ENCODE measurements around the gene CNTD1.

CNTD1 gene

GRCh38 chr17:42795061-42795460 lies 3.6 kb upstream of the CNTD1 start:
- peaks cover 3% of the 10 kb centered on the region for H3K79me2 ChIP-seq (ENCODE audit: control insufficient read depth, insufficient read depth, low read length, poor library complexity)
- H2BK5ac ChIP-seq (ENCODE audit: low read depth, low read length, poor library complexity): no peak overlapping the region
- no peak overlapping the region for H3K14ac ChIP-seq (ENCODE audit: low read length)
- H3K27ac ChIP-seq (ENCODE audit: low read depth, low read length): no peak overlapping the region
- peaks cover 2% of the 10 kb centered on the region for H3K79me1 ChIP-seq (ENCODE audit: low read length)
- H3K9ac ChIP-seq (ENCODE audit: low read length): no peak overlapping the region
- DNase-seq: no peak
- H3K36me3 ChIP-seq (ENCODE audit: control insufficient read depth in 1 of 2, insufficient read depth in 2 of 2, low read length in 2 of 2): peaks cover 9 to 10% of the 10 kb centered on the region in 2 experiments
- H3K4me2 ChIP-seq (ENCODE audit: low read length): no peak overlapping the region
- H3K4me3 ChIP-seq (ENCODE audit: low read depth, low read length): no peak overlapping the region
- WGBS (ENCODE audit: extremely low coverage, insufficient coverage, insufficient read length): no CpG with 5 or more reads among the region's 4 CpGs
- no peak overlapping the region for H2AK5ac ChIP-seq (ENCODE audit: low read length)
- H3K23ac ChIP-seq (ENCODE audit: low read length): no peak overlapping the region
- no peak overlapping the region for H2BK12ac ChIP-seq (ENCODE audit: low read length)
- peaks cover 4 to 9% of the 10 kb centered on the region in 2 experiments for H3K4me1 ChIP-seq (ENCODE audit: control insufficient read depth in 1 of 2, insufficient read depth in 2 of 2, low read length in 2 of 2)
- H3K27me3 ChIP-seq (ENCODE audit: insufficient read depth, low read length): no peaks in the 10 kb centered on the region
- no peak overlapping the region for H4K12ac ChIP-seq (ENCODE audit: low read depth, low read length)
- no peak overlapping the region for H2AFZ ChIP-seq (ENCODE audit: insufficient read depth, low read length, poor library complexity)
- H3K9me3 ChIP-seq (ENCODE audit: insufficient read depth, low read depth, low read length): no peaks in the 10 kb centered on the region
- no peak overlapping the region for H3K18ac ChIP-seq (ENCODE audit: low read length)
- H4K8ac ChIP-seq (ENCODE audit: low read depth, low read length): no peak overlapping the region
- no peak overlapping the region for H4K91ac ChIP-seq (ENCODE audit: low read depth, low read length)
- H2BK120ac ChIP-seq (ENCODE audit: insufficient read depth, low read length, poor library complexity): no peak overlapping the region
- H3K4ac ChIP-seq (ENCODE audit: low read depth, low read length): no peak overlapping the region

GRCh38 chr17:42795465-42795864 lies 3.2 kb upstream of the CNTD1 start:
- Histone ChIP-seq H2BK12ac (ENCODE audit: low read length) (no peak overlapping the region), H3K27me3 (ENCODE audit: insufficient read depth, low read length) (no peaks in the 10 kb centered on the region), H3K79me2 (ENCODE audit: control insufficient read depth, insufficient read depth, low read length, poor library complexity) (peaks cover 3% of the 10 kb centered on the region), H3K9ac (ENCODE audit: low read length) (no peak overlapping the region), H2AFZ (ENCODE audit: insufficient read depth, low read length, poor library complexity) (no peak overlapping the region), H3K23ac (ENCODE audit: low read length) (no peak overlapping the region), H3K9me3 (ENCODE audit: insufficient read depth, low read depth, low read length) (no peaks in the 10 kb centered on the region), H3K4me3 (ENCODE audit: low read depth, low read length) (no peak overlapping the region), H3K4me1 (ENCODE audit: control insufficient read depth in 1 of 2, insufficient read depth in 2 of 2, low read length in 2 of 2) (peaks cover 4 to 9% of the 10 kb centered on the region in 2 experiments), H3K36me3 (ENCODE audit: control insufficient read depth in 1 of 2, insufficient read depth in 2 of 2, low read length in 2 of 2) (peaks cover 9 to 10% of the 10 kb centered on the region in 2 experiments), H3K27ac (ENCODE audit: low read depth, low read length) (no peak overlapping the region), H4K8ac (ENCODE audit: low read depth, low read length) (no peak overlapping the region), H2AK5ac (ENCODE audit: low read length) (no peak overlapping the region), H4K91ac (ENCODE audit: low read depth, low read length) (no peak overlapping the region), H2BK120ac (ENCODE audit: insufficient read depth, low read length, poor library complexity) (no peak overlapping the region), H4K12ac (ENCODE audit: low read depth, low read length) (no peak overlapping the region), H3K79me1 (ENCODE audit: low read length) (peaks cover 2% of the 10 kb centered on the region), H3K4ac (ENCODE audit: low read depth, low read length) (no peak overlapping the region), H3K18ac (ENCODE audit: low read length) (no peak overlapping the region), H3K4me2 (ENCODE audit: low read length) (no peak overlapping the region), H2BK5ac (ENCODE audit: low read depth, low read length, poor library complexity) (no peak overlapping the region), H3K14ac (ENCODE audit: low read length) (no peak overlapping the region)
- WGBS (ENCODE audit: extremely low coverage, insufficient coverage, insufficient read length): no CpG with 5 or more reads among the region's 10 CpGs
- DNase-seq: no peak

- Histone ChIP-seq H2BK5ac (ENCODE audit: low read depth, low read length, poor library complexity) (no peak overlapping the region), H3K9ac (ENCODE audit: low read length) (no peak overlapping the region), H2BK12ac (ENCODE audit: low read length) (no peak overlapping the region), H2AFZ (ENCODE audit: insufficient read depth, low read length, poor library complexity) (no peak overlapping the region), H3K79me1 (ENCODE audit: low read length) (peaks cover 2% of the 10 kb centered on the region), H3K4me3 (ENCODE audit: low read depth, low read length) (no peak overlapping the region), H3K27ac (ENCODE audit: low read depth, low read length) (no peak overlapping the region), H3K9me3 (ENCODE audit: insufficient read depth, low read depth, low read length) (no peaks in the 10 kb centered on the region), H2BK120ac (ENCODE audit: insufficient read depth, low read length, poor library complexity) (no peak overlapping the region), H4K12ac (ENCODE audit: low read depth, low read length) (no peak overlapping the region), H3K27me3 (ENCODE audit: insufficient read depth, low read length) (no peaks in the 10 kb centered on the region), H3K36me3 (ENCODE audit: control insufficient read depth in 1 of 2, insufficient read depth in 2 of 2, low read length in 2 of 2) (peaks cover 9 to 10% of the 10 kb centered on the region in 2 experiments), H3K4me1 (ENCODE audit: control insufficient read depth in 1 of 2, insufficient read depth in 2 of 2, low read length in 2 of 2) (peaks cover 4 to 9% of the 10 kb centered on the region in 2 experiments), H3K23ac (ENCODE audit: low read length) (no peak overlapping the region), H3K4ac (ENCODE audit: low read depth, low read length) (no peak overlapping the region), H4K8ac (ENCODE audit: low read depth, low read length) (no peak overlapping the region), H3K18ac (ENCODE audit: low read length) (no peak overlapping the region), H3K14ac (ENCODE audit: low read length) (no peak overlapping the region), H3K79me2 (ENCODE audit: control insufficient read depth, insufficient read depth, low read length, poor library complexity) (peaks cover 3% of the 10 kb centered on the region), H3K4me2 (ENCODE audit: low read length) (no peak overlapping the region), H2AK5ac (ENCODE audit: low read length) (no peak overlapping the region), H4K91ac (ENCODE audit: low read depth, low read length) (no peak overlapping the region)
- DNase-seq: no peak
- WGBS (ENCODE audit: extremely low coverage, insufficient coverage, insufficient read length): no CpG with 5 or more reads among the region's 18 CpGs
Observed at GRCh38 chr17:42796066-42796758, 2.4 kb upstream of the CNTD1 start.

GRCh38 chr17:42797067-42798007 lies 1.3 kb upstream of the CNTD1 start:
- H2BK12ac ChIP-seq (ENCODE audit: low read length): no peak overlapping the region
- peak overlapping the region; percentile 97 for H3K4me3 ChIP-seq (ENCODE audit: low read depth, low read length)
- H3K79me1 ChIP-seq (ENCODE audit: low read length): peaks cover 2% of the 10 kb centered on the region
- H4K8ac ChIP-seq (ENCODE audit: low read depth, low read length): peak overlapping the region; percentile 1
- H3K4me1 ChIP-seq (ENCODE audit: control insufficient read depth in 1 of 2, insufficient read depth in 2 of 2, low read length in 2 of 2): peaks cover 4 to 9% of the 10 kb centered on the region in 2 experiments
- no peak overlapping the region for H3K23ac ChIP-seq (ENCODE audit: low read length)
- peak overlapping the region; percentile 20 for H4K91ac ChIP-seq (ENCODE audit: low read depth, low read length)
- WGBS (ENCODE audit: extremely low coverage, insufficient coverage, insufficient read length): no CpG with 5 or more reads among the region's 10 CpGs
- no peak overlapping the region for H4K12ac ChIP-seq (ENCODE audit: low read depth, low read length)
- no peak overlapping the region for H2BK120ac ChIP-seq (ENCODE audit: insufficient read depth, low read length, poor library complexity)
- no peak overlapping the region for H2BK5ac ChIP-seq (ENCODE audit: low read depth, low read length, poor library complexity)
- DNase-seq: no peak
- no peaks in the 10 kb centered on the region for H3K27me3 ChIP-seq (ENCODE audit: insufficient read depth, low read length)
- H3K14ac ChIP-seq (ENCODE audit: low read length): no peak overlapping the region
- H2AFZ ChIP-seq (ENCODE audit: insufficient read depth, low read length, poor library complexity): no peak overlapping the region
- H3K36me3 ChIP-seq (ENCODE audit: control insufficient read depth in 1 of 2, insufficient read depth in 2 of 2, low read length in 2 of 2): peaks cover 9 to 10% of the 10 kb centered on the region in 2 experiments
- no peak overlapping the region for H2AK5ac ChIP-seq (ENCODE audit: low read length)
- no peak overlapping the region for H3K4ac ChIP-seq (ENCODE audit: low read depth, low read length)
- no peak overlapping the region for H3K18ac ChIP-seq (ENCODE audit: low read length)
- H3K4me2 ChIP-seq (ENCODE audit: low read length): peak overlapping the region; percentile 57
- H3K79me2 ChIP-seq (ENCODE audit: control insufficient read depth, insufficient read depth, low read length, poor library complexity): peaks cover 3% of the 10 kb centered on the region
- no peak overlapping the region for H3K9ac ChIP-seq (ENCODE audit: low read length)
- H3K27ac ChIP-seq (ENCODE audit: low read depth, low read length): no peak overlapping the region
- no peaks in the 10 kb centered on the region for H3K9me3 ChIP-seq (ENCODE audit: insufficient read depth, low read depth, low read length)

Measured in trophoblast cell (in vitro differentiated cells and primary cell).